GM19351 (cell line): ENCODE data around the gene KRTAP2-4.
"Not testable (repeated sequence)": the region's sequence is repeated elsewhere in the genome, so short reads cannot be mapped to it uniquely, and the experiment has no call there.

Source experiments
- ATAC-seq: cut with Tn5 transposase; IDR thresholded peaks from one replicate; pipeline ENCODE4 v1.9.1; 2021; ENCODE audit warnings: mild to moderate bottlenecking, moderate library complexity; ENCODE audit not compliant: unreplicated experiment

KRTAP2-4 gene

DNA sequence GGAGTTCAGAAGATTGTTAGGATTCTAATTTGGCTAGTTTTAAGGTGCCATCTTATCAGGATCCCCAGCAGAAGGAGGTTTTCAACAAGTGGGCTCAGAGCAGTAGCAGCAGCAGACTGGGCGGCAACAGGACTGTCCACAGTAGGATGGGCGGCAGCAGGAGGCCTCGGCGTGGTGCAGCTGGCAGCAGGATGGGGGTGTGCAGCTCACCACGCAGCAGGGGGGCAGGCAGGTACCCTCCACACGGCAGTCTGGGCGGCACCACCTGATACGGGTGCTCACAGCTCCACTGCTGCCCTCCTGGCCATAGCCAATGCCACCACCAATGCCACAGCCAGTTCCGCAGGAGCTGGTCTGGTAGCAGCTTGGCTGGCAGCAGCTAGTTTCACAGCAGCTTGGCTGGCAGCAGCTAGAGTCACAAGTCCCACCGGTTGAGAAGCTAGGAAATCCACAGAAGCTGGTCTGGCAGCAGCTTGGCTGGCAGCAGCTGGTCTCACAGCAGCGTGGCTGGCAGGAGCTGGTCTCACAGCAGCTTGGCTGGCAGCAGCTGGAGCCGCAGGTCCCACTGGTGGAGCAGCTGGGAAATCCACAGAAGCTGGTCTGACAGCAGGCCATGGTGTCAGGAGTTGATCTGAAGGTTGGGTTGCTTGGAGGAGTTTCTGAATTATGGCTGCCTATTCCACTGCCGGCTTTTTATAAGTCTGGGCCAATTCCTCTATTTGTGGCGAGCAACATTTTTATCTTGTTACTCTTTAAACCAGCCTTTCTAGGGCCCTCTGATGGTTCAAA, 24.7 kb downstream of the KRTAP2-4 start, which contains the start of gene KRTAP1-1:
Gene KRTAP1-1 (minus strand): TSS at position 668 of the 789 bp plus-strand sequence. CDS start 53 bp downstream, at position 615.
- ATAC-seq, result not testable (repeated sequence)

DNA sequence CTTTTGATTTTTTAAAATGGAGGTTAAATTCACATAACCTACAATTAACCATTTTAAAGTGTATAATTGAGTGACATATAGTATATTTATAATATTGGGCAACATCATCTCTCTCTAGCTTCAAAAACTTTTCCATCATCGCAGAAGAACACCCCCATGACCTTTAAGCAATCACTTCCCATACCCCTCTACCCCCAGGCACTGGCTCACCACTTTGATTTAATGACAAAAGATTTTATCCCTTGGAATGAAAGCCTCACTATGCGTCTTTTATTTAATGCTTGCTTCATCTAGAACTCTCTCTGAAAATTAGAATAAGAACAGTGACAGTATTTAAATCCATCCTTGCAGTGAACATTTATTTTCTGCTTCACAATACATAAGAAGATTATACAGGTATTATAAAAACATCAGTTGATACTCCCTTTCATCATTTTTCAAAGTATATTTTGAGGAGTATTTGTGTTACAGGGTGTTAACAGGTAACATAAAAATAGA, 27.8 kb downstream of the KRTAP2-4 start:
- ATAC-seq, result no peak

DNA sequence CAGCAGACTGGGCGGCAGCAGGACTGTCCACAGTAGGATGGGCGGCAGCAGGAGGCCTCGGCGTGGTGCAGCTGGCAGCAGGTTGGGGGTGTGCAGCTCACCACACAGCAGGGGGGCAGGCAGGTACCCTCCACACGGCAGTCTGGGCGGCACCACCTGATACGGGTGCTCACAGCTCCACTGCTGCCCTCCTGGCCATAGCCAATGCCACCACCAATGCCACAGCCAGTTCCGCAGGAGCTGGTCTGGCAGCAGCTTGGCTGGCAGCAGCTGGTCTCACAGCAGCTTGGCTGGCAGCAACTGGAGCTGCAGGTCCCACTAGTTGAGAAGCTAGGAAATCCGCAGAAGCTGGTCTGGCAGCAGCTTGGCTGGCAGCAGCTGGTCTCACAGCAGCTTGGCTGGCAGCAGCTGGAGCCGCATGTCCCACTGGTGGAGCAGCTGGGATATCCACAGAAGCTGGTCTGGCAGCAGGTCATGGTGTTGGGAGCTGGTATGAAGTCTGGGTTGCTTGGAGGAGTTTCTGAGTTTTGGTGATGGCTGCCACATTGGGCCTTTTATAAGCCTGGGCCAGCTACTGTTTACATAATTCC, 31.2 kb downstream of the KRTAP2-4 start, which contains the start of gene KRTAP1-3:
Gene KRTAP1-3 (minus strand): TSS at position 529 of the 590 bp plus-strand sequence. CDS start 53 bp downstream, at position 476.
- ATAC-seq, result not testable (repeated sequence)

DNA sequence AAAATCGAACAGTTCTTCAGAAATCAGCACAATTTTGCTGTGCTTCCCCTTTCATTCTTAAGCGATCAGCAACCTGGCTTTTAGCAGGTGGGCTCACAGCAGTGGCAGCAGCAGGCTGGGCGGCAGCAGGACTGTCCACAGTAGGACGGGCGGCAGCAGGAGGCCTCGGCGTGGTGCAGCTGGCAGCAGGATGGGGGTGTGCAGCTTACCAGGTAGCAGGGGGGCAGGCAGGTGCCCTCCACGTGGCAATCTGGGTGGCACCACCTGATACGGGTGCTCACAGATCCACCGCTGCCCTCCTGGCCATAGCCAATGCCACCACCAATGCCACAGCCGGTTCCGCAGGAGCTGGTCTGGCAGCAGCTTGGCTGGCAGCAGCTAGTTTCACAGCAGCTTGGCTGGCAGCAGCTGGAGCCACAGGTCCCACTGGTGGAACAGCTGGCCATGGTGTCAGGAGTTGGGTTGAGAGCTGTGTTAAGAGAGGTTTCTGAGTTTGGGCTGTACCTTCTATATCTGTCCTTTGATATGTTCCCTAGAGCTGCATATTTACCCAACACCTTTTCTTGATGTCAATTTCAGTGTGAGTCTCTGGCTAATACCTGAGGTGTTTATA, 35.9 kb downstream of the KRTAP2-4 start, which contains the start of gene KRTAP1-4:
Gene KRTAP1-4 (minus strand): TSS at position 563 of the 613 bp plus-strand sequence. CDS start 117 bp downstream, at position 446.
- ATAC-seq, result no peak

DNA sequence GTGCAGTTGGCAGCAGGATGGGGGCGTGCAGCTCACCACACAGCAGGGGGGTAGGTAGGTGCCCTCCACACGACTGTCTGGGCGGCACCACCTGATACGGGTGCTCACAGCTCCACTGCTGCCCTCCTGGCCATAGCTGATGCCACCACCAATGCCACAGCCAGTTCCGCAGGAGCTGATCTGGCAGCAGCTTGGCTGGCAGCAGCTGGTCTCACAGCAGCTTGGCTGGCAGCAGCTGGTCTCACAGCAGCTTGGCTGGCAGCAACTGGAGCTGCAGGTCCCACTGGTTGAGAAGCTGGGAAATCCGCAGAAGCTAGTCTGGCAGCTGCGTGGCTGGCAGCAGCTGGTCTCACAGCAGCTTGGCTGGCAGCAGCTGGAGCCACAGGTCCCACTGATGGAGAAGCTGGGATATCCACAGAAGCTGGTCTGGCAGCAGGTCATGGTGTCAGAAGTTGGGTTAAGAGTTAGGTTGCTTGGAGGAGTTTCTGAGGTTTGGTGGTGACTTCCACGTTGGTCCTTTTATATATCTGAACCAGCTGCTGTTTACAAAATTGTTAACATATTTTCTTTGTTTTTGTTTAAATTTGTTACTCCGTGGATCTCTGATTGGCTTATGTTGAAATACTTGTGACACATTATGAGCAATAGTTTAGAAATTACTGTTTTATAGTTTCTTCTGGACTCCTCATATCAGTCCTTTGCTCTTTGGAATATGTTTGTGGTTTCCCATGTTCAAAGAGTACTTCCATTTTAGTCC, 38.8 kb downstream of the KRTAP2-4 start, which contains the start of gene KRTAP1-5:
Gene KRTAP1-5 (minus strand): TSS at position 494 of the 757 bp plus-strand sequence. CDS start 53 bp downstream, at position 441.
- no peak for ATAC-seq

DNA sequence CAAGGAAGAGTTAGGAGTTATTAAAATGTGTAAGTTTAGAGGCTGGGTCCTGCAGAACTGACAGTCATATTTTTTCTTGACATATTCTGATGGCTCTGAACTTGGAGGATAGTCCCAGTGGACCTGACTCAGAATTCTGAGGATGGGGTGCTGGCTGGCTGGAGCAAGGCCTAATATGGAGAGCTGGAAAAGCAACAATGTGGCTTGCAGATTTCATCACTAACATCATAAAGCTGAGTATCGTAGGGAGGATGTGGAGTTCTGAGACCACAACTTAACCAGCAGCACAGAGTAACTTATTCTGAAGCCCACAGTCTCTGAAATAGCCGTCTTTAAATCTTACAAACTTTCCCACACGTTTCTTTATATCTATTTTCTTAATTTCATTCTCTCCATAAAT, 41.0 kb downstream of the KRTAP2-4 start:
- ATAC-seq, result no peak

DNA sequence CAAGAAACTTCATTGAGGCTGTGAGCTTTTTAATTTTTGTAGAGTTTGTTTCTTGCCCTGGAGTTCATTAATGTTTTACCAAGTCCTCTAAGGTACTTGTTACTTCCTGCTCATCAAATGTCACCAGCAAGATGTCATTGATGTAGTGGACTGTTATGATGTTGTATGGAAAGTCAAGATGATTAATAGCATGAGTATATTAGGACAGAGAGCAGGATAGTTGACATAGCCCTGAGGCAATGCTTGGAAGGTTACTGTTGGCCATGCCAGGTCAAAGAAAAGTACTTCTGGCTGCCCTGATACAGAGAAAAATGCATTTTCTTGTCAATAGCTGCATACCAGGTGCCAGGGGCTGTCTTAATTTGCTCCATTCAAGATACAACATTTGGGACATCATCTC, 45.3 kb downstream of the KRTAP2-4 start:
- ATAC-seq, result no peak

DNA sequence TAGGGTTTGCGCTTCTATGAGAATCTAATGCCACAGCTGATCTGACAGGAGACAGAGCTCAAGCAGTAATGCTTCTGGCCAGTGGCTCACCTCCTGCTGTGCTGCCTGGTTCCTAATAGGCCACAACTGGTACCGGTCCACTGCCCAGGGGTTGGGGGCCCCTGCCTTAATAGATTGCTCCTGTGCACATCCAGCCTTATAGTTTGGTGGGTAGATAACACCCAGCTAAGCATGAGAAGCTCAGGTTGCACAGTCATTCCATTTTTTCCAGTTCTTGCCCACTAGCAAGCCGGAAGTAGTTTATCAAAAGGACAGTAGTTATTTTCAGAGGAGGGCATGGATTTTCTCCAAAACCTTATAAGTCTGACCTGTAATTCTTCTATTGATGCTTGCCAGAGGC, 46.3 kb downstream of the KRTAP2-4 start:
- ATAC-seq, result no peak

DNA sequence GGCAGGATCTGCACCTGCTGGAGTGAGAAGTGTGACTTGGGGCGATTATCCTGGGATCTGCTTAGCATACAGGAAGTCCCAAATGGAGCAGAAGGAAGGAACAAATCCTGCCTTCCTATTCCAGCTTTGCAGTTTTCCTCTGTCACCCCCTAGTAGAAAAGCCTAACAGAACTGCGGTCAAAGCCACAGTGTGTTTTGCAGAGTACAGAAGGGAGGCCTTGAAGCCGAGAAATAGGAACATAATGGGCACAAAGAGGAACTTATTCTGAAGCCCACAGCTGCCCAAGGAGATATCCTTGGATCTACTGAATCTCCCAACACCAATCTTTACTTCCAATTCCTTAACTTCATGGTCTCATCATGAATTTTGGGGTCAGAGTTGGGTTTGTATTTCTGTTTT, 47.1 kb downstream of the KRTAP2-4 start:
- no peak for ATAC-seq

DNA sequence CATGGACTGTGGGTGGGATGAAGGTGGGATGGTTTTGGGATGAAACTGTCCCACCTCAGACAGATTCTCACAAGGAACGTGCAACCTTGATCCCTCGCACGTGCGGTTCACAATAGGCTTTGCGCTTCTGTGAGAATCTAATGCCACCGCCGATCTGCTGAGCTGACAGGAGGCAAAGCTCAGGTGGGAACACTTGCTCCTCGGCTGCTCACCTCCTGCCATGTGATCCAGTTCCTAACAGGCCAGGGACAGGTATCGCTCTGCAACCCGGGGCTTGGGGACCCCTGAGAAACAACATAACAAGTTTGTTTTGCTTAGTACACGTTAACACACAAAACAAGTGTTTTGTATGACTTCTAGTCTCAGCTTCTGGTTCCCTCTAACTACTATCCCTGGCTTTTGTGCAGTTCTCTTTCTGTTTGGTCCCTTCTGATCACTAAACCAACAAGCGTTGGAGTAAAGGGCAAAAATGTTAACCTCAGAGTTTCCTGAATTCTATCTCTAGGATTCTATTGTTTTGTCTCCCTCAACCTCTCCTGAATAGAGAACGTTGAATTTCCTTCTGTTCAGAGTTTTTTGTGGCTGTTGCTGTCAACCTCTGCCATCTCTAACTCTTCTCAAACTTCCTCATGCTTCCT, 49.0 kb downstream of the KRTAP2-4 start:
- ATAC-seq, result no peak

DNA sequence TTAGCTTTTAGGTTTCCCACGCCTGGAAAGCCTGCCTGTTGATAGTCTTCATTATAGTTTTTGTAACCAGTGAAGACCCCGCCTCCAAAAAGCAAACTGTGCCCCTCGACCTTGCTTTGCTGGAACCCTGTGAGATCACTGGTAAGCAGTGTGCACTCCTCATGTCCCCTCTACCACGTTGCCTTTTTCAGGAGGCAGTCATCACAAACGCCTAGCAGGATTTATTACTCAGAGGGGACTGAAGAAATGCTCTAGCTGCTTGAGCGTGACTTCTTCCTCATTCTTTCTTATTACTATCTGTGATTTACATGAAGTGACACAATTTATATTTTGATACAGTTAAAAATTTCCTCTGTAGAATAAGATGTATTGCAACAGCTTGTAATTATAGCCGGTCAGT, 50.2 kb downstream of the KRTAP2-4 start:
- no peak for ATAC-seq
